ENCODE results near the gene ALDH1L2. TPM values are rescaled to one million over a fixed set of nuclear protein-coding genes. Genes with fewer than 3 reads are reported as not detected.

The ALDH1L2 gene
- total and polyA plus RNA-seq, 9 of the 15 experiments (the other 6 are each of a cell fraction or from before 2014, with no cell fraction given), result 1.1 to 9.9 (median 3.8) TPM

- TF ChIP-seq ZNF583 (CRISPR knock-in tag; IDR thresholded peaks at IDR 0.05) (0 out of 2 replicates have a peak, but pooled peaks have one; percentile 25), ZNF41 (CRISPR knock-in tag; conservative IDR thresholded peaks at IDR 0.05) (no peak), ZSCAN29 (IDR thresholded peaks at IDR 0.05) (peak; percentile 64; the same call in 1 of the 2 replicates), CBX5 (IDR thresholded peaks at IDR 0.05; ENCODE audit: borderline replicate concordance, low read depth) (no peak), RNF2 (IDR thresholded peaks at IDR 0.05) (0 out of 2 replicates have a peak, but pooled peaks have one; percentile 78), ZNF23 (CRISPR knock-in tag; IDR thresholded peaks at IDR 0.05) (no peak), ZNF165 (CRISPR knock-in tag; IDR thresholded peaks at IDR 0.05; ENCODE audit: borderline replicate concordance) (no peak), FIP1L1 (IDR thresholded peaks at IDR 0.05; ENCODE audit: low read depth, low read length, poor library complexity, severe bottlenecking) (peak; percentile 89), ATF7 (IDR thresholded peaks at IDR 0.05) (peak; percentile 72), HNRNPLL (IDR thresholded peaks at IDR 0.05; ENCODE audit: low read depth, low read length, poor library complexity, severe bottlenecking) (peak; percentile 49), CAMTA2 (CRISPR knock-in tag; conservative IDR thresholded peaks at IDR 0.05) (no peak), STAT5A (IDR thresholded peaks at IDR 0.05; ENCODE audit: borderline replicate concordance, low read length) (no peak)
- TF ChIP-seq, protein P1, sequence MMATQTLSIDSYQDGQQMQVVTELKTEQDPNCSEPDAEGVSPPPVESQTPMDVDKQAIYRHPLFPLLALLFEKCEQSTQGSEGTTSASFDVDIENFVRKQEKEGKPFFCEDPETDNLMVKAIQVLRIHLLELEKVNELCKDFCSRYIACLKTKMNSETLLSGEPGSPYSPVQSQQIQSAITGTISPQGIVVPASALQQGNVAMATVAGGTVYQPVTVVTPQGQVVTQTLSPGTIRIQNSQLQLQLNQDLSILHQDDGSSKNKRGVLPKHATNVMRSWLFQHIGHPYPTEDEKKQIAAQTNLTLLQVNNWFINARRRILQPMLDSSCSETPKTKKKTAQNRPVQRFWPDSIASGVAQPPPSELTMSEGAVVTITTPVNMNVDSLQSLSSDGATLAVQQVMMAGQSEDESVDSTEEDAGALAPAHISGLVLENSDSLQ (IDR thresholded peaks at IDR 0.05), result no peak
- TF ChIP-seq, protein P2, sequence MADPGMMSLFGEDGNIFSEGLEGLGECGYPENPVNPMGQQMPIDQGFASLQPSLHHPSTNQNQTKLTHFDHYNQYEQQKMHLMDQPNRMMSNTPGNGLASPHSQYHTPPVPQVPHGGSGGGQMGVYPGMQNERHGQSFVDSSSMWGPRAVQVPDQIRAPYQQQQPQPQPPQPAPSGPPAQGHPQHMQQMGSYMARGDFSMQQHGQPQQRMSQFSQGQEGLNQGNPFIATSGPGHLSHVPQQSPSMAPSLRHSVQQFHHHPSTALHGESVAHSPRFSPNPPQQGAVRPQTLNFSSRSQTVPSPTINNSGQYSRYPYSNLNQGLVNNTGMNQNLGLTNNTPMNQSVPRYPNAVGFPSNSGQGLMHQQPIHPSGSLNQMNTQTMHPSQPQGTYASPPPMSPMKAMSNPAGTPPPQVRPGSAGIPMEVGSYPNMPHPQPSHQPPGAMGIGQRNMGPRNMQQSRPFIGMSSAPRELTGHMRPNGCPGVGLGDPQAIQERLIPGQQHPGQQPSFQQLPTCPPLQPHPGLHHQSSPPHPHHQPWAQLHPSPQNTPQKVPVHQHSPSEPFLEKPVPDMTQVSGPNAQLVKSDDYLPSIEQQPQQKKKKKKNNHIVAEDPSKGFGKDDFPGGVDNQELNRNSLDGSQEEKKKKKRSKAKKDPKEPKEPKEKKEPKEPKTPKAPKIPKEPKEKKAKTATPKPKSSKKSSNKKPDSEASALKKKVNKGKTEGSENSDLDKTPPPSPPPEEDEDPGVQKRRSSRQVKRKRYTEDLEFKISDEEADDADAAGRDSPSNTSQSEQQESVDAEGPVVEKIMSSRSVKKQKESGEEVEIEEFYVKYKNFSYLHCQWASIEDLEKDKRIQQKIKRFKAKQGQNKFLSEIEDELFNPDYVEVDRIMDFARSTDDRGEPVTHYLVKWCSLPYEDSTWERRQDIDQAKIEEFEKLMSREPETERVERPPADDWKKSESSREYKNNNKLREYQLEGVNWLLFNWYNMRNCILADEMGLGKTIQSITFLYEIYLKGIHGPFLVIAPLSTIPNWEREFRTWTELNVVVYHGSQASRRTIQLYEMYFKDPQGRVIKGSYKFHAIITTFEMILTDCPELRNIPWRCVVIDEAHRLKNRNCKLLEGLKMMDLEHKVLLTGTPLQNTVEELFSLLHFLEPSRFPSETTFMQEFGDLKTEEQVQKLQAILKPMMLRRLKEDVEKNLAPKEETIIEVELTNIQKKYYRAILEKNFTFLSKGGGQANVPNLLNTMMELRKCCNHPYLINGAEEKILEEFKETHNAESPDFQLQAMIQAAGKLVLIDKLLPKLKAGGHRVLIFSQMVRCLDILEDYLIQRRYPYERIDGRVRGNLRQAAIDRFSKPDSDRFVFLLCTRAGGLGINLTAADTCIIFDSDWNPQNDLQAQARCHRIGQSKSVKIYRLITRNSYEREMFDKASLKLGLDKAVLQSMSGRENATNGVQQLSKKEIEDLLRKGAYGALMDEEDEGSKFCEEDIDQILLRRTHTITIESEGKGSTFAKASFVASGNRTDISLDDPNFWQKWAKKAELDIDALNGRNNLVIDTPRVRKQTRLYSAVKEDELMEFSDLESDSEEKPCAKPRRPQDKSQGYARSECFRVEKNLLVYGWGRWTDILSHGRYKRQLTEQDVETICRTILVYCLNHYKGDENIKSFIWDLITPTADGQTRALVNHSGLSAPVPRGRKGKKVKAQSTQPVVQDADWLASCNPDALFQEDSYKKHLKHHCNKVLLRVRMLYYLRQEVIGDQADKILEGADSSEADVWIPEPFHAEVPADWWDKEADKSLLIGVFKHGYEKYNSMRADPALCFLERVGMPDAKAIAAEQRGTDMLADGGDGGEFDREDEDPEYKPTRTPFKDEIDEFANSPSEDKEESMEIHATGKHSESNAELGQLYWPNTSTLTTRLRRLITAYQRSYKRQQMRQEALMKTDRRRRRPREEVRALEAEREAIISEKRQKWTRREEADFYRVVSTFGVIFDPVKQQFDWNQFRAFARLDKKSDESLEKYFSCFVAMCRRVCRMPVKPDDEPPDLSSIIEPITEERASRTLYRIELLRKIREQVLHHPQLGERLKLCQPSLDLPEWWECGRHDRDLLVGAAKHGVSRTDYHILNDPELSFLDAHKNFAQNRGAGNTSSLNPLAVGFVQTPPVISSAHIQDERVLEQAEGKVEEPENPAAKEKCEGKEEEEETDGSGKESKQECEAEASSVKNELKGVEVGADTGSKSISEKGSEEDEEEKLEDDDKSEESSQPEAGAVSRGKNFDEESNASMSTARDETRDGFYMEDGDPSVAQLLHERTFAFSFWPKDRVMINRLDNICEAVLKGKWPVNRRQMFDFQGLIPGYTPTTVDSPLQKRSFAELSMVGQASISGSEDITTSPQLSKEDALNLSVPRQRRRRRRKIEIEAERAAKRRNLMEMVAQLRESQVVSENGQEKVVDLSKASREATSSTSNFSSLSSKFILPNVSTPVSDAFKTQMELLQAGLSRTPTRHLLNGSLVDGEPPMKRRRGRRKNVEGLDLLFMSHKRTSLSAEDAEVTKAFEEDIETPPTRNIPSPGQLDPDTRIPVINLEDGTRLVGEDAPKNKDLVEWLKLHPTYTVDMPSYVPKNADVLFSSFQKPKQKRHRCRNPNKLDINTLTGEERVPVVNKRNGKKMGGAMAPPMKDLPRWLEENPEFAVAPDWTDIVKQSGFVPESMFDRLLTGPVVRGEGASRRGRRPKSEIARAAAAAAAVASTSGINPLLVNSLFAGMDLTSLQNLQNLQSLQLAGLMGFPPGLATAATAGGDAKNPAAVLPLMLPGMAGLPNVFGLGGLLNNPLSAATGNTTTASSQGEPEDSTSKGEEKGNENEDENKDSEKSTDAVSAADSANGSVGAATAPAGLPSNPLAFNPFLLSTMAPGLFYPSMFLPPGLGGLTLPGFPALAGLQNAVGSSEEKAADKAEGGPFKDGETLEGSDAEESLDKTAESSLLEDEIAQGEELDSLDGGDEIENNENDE (IDR thresholded peaks at IDR 0.05; ENCODE audit: low read depth, low read length), result no peak
- TF ChIP-seq, protein P3, sequence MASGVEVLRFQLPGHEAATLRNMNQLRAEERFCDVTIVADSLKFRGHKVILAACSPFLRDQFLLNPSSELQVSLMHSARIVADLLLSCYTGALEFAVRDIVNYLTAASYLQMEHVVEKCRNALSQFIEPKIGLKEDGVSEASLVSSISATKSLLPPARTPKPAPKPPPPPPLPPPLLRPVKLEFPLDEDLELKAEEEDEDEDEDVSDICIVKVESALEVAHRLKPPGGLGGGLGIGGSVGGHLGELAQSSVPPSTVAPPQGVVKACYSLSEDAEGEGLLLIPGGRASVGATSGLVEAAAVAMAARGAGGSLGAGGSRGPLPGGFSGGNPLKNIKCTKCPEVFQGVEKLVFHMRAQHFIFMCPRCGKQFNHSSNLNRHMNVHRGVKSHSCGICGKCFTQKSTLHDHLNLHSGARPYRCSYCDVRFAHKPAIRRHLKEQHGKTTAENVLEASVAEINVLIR (CRISPR knock-in tag; IDR thresholded peaks at IDR 0.05), result peak; percentile 58
Observed at GRCh38 chr12:105107494-105108371, 23.5 kb upstream of the ALDH1L2 start, which contains the start of gene WASHC4 (continued).

All from K562 (cell line).